ENCODE data around the gene ARHGEF4.

- TF ChIP-seq CTCF (IDR thresholded peaks at IDR 0.05 in 8 of 11, conservative IDR thresholded peaks at IDR 0.05 in 3 of 11), result no peak
- TF ChIP-seq POLR2A (IDR thresholded peaks at IDR 0.05), result no peak
- TF ChIP-seq POLR2AphosphoS5 (IDR thresholded peaks at IDR 0.05), result no peak
Observed at GRCh38 chr2:131027566-131028528, 191.1 kb downstream of the ARHGEF4 start.

All from spleen (tissue), 7 donors.